Activated T-helper 2 cell treated with anti-CD3 and anti-CD28 coated beads, Interferon-gamma antibody, Interleukin-2, Interleukin-4, amounts not matched to agents 10 μg/mL and 5 μg/mL and 100 μg/mL, durations not matched to agents 14 hours and 24 hours and 36 hours (primary cell): ENCODE measurements around the gene NRXN3. TPM values are rescaled to one million over a fixed set of nuclear protein-coding genes. Genes with fewer than 3 reads are reported as not detected.

Experiments used
- DNase-seq: peaks from one replicate; pipeline ENCODE4 v3.0.0; 2021; ENCODE audit warnings: low spot score
- H3K27ac Mint-ChIP-seq: one replicate; pipeline ENCODE4 v1.8.0; 2021; ENCODE audit warnings: mixed read lengths
- H3K27me3 Mint-ChIP-seq: one replicate; pipeline ENCODE4 v1.8.0; 2021; ENCODE audit warnings: low read depth, mixed read lengths
- H3K36me3 Mint-ChIP-seq: one replicate; pipeline ENCODE4 v1.8.0; 2021; ENCODE audit warnings: low read depth, mixed read lengths
- H3K4me1 Mint-ChIP-seq: one replicate; pipeline ENCODE4 v1.8.0; 2021; ENCODE audit warnings: low read depth, mixed read lengths
- H3K4me3 Mint-ChIP-seq: one replicate; pipeline ENCODE4 v1.8.0; 2021; ENCODE audit warnings: low read depth, mild to moderate bottlenecking, moderate library complexity, mixed read lengths
- H3K9me3 Mint-ChIP-seq: one replicate; pipeline ENCODE4 v1.8.0; 2021; ENCODE audit warnings: mixed read lengths
- intact Hi-C: fragments of 100-400 bp; cut with micrococcal nuclease; formaldehyde crosslinking; loops from one replicate; pipeline ENCODE4 v1.15.1; 2023
- total RNA-seq: library from RNA; stranded (reverse); gene quantifications from 2 replicates; pipeline ENCODE4 v1.2.3, GENCODE V29; 2022

The NRXN3 gene
- total RNA-seq, 1 donor from 2014 or later = not detected

DNA sequence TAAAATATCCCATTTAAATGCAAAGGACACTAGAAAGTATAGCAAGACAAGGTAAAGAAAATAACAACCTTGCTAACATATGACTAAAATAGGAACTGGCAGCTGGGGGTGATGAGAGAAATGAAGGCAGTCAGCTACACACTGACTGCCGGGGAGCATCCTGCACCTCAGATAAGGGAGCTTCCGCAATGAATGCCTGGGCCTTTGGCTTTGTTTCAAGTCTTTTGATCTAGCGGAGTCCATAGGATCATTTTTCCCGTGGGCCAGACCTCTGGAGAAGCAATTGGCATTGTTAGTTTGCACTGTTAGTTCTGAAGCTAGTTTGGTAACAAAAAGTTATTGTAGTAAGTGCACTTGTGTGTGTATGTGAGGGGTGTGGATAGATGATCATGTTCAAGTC, 1401.2 kb downstream of the NRXN3 start:
- Mint-ChIP-seq H3K27me3 (no peaks in the 10 kb centered on the region), H3K27ac (no peak overlapping the region), H3K36me3 (no peaks in the 10 kb centered on the region), H3K9me3 (no peaks in the 10 kb centered on the region), H3K4me1 (no peaks in the 10 kb centered on the region), H3K4me3 (no peak overlapping the region)
- DNase-seq = no peak
- intact Hi-C loops = no loop called here

DNA sequence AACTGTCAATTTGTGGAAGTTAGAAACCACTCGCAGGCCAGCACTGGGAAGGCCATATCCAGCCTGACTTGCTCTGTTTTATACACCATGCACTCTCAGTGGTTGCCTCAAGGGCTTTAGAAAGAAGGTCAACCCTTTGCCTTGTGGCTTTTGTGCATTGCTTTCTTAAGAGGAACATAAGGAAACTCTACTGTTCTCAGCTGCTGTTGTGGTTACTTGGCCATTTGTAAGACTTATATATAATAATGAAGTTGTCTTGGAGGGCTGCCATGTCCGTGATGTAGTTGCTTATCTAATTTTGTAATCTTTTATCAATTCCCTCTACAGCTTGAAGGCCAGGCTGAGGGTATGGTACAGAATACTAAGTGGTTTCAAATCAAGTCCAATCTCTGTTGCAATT, 1403.3 kb downstream of the NRXN3 start:
- Mint-ChIP-seq H3K27me3 (no peaks in the 10 kb centered on the region), H3K9me3 (no peaks in the 10 kb centered on the region), H3K4me1 (no peaks in the 10 kb centered on the region), H3K36me3 (no peaks in the 10 kb centered on the region), H3K4me3 (no peak overlapping the region), H3K27ac (no peak overlapping the region)
- intact Hi-C loops = no loop called here
- no peak for DNase-seq

DNA sequence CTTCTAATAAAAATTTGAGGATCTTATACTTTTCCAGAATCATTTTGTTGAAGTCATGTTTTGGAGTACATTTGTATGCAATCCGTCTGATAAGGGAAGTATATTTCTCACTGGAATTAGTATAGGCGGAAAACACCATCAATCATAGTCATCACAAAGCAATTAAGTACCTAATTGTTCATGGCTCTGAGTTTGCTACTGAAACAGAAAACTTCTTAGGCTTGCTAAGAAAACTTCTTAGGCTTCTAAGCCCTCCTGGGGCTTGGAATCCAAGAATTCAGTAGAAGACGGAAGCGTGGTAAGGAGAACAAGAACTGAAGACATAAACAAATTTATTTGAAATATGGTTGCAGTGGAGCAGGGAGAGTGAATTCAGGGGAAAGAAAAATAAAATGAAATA, 1404.9 kb downstream of the NRXN3 start:
- Mint-ChIP-seq H3K27me3 (no peaks in the 10 kb centered on the region), H3K9me3 (no peaks in the 10 kb centered on the region), H3K4me1 (no peaks in the 10 kb centered on the region), H3K4me3 (no peak overlapping the region), H3K27ac (no peak overlapping the region), H3K36me3 (no peaks in the 10 kb centered on the region)
- intact Hi-C loops = no loop called here
- DNase-seq = no peak

DNA sequence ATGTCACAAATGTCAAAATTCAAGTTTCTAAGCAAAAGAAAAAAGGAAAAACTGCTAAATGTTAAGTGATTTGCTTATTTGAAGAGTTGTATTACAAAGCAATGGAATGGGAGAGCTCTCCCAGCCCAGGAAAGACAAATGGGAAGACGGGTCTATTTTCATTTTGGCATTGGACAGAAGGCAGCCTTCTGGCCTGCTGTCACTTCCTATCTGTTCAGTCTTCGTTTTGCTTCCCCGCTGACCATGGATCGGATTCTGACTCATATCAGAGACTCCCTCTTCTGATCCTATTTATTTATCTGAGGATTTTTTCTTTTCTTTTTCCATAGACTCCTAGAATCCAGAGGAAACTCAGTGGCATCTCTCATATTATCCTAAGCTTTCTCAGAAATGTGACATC, 1406.3 kb downstream of the NRXN3 start:
- intact Hi-C loops = no loop called here
- no peaks in the 10 kb centered on the region for H3K27me3 Mint-ChIP-seq
- H3K36me3 Mint-ChIP-seq = no peaks in the 10 kb centered on the region

DNA sequence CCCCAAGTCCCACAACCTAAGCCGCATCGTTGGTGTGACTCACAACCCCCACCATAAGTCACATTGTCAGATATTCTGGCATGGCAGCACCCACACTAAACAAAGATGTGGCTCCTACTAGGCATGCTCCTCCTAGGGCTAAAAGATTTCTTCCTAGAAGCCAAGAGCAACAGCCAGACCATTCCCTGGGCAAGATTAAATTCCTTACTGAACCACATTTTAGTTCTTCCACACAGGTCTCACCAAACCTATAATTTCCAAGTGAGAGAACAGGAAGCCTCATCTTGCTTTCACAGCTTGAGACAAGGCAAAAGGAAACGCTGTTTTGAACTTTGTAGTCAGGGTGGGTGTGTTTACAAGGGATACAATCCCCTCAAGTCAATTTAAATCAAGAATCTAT, 1408.3 kb downstream of the NRXN3 start:
- no peaks in the 10 kb centered on the region for H3K36me3 Mint-ChIP-seq
- no peak overlapping the region for H3K27ac Mint-ChIP-seq
- intact Hi-C loops = no loop called here
- H3K4me1 Mint-ChIP-seq = no peaks in the 10 kb centered on the region
- H3K27me3 Mint-ChIP-seq = no peaks in the 10 kb centered on the region
- no peak overlapping the region for H3K4me3 Mint-ChIP-seq
- DNase-seq = no peak
- H3K9me3 Mint-ChIP-seq = no peaks in the 10 kb centered on the region

More for the DNA sequence above, 1406.3 kb downstream of the NRXN3 start:
- no peak overlapping the region for H3K4me3 Mint-ChIP-seq
- no peaks in the 10 kb centered on the region for H3K4me1 Mint-ChIP-seq
- no peaks in the 10 kb centered on the region for H3K9me3 Mint-ChIP-seq
- H3K27ac Mint-ChIP-seq = no peak overlapping the region
- DNase-seq = no peak

DNA sequence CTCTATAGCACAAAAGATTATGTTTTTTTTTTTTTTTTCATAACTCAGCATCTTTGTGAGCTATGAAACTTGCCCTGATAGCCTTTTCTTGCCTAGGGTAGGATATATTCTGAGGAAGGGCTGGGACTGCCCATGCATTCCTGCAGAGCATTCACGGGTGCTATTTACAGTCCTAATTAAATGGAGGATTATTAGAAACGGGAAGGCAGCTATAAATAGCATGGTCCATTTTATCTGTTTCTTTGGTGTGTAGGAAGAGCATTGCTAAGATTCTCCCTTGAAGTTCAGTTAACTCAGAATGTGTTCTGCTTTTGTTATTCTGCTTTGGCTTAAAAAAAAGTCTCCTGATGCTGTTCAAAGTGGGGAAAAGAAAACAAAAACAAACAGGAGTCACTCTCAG, 1410.2 kb downstream of the NRXN3 start:
- H3K4me1 Mint-ChIP-seq = no peaks in the 10 kb centered on the region
- no peak overlapping the region for H3K4me3 Mint-ChIP-seq
- no peaks in the 10 kb centered on the region for H3K27me3 Mint-ChIP-seq
- H3K36me3 Mint-ChIP-seq = no peaks in the 10 kb centered on the region
- DNase-seq = no peak
- H3K27ac Mint-ChIP-seq = no peak overlapping the region
- no peaks in the 10 kb centered on the region for H3K9me3 Mint-ChIP-seq
- intact Hi-C loops = no loop called here

DNA sequence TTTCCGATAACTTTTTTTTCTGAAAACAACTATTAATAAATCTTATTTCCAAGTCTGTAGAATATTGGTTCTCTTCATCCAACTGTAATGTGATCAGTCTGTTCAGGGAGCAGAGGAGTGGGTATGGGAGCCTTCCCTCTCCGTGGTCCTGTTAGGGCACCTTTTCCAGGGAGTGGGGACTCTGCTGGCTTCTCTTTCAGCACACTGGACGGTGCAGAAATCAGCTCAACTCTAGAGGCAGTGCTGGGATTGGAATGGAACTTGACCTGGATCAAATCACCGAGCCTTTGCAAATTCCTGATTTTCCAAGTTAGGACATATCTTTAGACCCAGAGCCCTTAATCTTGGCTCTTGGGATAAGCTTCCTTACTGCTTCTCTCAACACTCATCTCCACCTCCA, 1410.7 kb downstream of the NRXN3 start:
- no peaks in the 10 kb centered on the region for H3K9me3 Mint-ChIP-seq
- no peak for DNase-seq
- H3K36me3 Mint-ChIP-seq = no peaks in the 10 kb centered on the region
- no peak overlapping the region for H3K4me3 Mint-ChIP-seq
- no peaks in the 10 kb centered on the region for H3K4me1 Mint-ChIP-seq
- intact Hi-C loops = no loop called here
- H3K27ac Mint-ChIP-seq = no peak overlapping the region
- no peaks in the 10 kb centered on the region for H3K27me3 Mint-ChIP-seq

DNA sequence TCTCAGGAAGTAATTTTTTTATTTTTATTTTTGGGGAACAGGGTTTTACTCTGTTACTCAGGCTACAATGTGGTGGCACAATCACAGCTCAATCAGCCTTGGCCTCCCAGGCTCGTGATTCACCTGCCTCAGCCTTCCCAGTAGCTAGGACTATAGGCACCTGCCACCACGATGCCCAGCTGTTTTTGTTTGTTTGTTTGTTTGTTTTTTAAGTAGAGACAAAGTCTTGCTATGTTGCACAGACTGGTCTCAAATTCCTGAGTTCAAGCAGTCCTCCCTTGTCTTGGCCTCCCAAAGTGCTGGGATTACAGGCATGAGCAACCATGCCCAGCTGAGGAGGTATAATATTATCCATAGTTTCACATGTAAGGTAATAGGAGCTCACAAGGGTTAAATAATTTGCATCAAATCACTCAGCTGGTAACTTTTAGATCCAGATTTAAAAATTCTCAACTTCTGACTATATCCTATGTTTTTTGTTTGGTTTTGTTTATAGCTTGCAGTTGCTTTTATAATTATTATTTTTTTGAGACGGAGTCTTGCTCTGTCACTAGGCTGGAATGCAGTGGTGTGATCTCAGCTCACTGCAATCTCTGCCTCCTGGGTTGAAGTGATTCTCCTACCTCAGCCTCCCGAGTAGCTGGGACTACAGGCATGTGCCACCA, 1411.9 kb downstream of the NRXN3 start:
- no peak for DNase-seq
- no peaks in the 10 kb centered on the region for H3K36me3 Mint-ChIP-seq

DNA sequence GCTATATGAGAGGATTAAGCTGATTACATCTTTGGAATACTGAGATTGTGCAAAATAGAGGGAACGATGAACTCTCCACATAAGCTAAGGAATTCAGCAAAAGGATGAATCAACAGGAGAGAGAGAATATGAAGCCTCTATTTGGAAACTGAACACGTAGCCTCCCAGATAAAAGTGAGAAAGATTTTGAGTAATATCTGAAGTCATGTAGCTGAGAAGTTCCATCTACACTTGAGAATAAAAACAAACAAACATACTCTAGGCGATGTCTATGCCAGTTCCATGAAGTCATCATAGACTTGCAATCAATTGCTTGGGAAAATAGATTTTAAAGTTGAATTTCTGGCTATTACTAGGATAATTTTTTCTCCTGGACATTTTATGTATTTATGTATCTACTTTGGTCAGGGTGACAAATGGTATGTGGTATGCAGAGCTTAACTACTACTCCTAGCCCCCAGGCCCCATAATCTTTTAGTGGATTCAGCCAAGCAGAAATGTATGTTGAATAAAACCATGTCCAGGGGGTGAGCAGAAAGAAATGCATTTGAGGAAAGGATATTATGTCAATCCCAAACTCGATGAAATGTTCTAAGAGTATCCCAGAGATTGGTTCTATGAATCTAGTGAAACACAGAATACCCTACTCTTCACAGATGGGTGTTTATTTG, 1413.7 kb downstream of the NRXN3 start:
- H3K27ac Mint-ChIP-seq = no peak overlapping the region
- no peaks in the 10 kb centered on the region for H3K4me1 Mint-ChIP-seq
- DNase-seq = no peak
- no peaks in the 10 kb centered on the region for H3K27me3 Mint-ChIP-seq
- H3K9me3 Mint-ChIP-seq = no peaks in the 10 kb centered on the region
- H3K36me3 Mint-ChIP-seq = no peaks in the 10 kb centered on the region
- H3K4me3 Mint-ChIP-seq = no peak overlapping the region
- intact Hi-C loops = no loop called here

More for the DNA sequence above, 1411.9 kb downstream of the NRXN3 start:
- no peaks in the 10 kb centered on the region for H3K4me1 Mint-ChIP-seq
- no peaks in the 10 kb centered on the region for H3K9me3 Mint-ChIP-seq
- no peak overlapping the region for H3K4me3 Mint-ChIP-seq
- no peak overlapping the region for H3K27ac Mint-ChIP-seq
- intact Hi-C loops = no loop called here
- H3K27me3 Mint-ChIP-seq = no peaks in the 10 kb centered on the region

DNA sequence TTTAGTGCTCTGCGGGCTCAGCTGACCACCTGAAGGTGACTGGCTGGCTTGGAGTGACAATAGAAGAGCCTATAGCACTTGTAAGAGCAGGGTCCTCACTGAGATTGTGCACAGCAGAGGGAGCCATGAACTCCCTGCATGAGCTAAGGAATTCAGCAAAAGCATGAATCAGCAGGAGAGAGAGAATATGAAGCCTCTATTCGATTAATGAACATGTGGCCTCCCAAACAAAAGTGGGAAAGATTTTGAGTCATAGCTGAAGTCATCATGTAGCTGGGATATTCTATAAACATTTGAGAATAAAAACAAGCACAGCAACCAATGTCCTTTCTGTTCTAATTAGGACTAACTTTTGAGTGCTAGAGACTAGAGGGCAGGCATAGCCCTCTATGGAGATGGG, 1414.5 kb downstream of the NRXN3 start:
- no peak overlapping the region for H3K4me3 Mint-ChIP-seq

DNA sequence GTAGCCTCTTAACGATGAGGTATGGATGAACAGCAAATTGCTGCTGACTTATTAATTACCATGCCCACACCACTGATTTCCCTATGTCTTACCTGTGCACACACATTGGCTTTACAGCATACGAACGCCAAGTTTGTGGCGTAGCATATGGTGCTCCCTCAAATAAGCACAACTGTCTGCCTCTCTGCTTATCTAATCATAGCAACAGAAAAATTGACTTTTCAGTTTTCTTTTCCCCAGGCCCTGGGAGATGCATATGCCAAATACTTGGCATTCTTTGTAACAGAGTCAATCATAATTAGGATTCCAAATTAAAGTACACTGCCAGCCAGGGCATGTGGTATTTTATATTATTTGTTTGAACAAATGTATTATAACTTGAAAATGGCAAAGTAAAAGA, 1415.7 kb downstream of the NRXN3 start:
- no peaks in the 10 kb centered on the region for H3K36me3 Mint-ChIP-seq
- intact Hi-C loops = no loop called here
- no peak overlapping the region for H3K4me3 Mint-ChIP-seq
- H3K27ac Mint-ChIP-seq = no peak overlapping the region
- no peaks in the 10 kb centered on the region for H3K27me3 Mint-ChIP-seq
- no peaks in the 10 kb centered on the region for H3K4me1 Mint-ChIP-seq
- H3K9me3 Mint-ChIP-seq = no peaks in the 10 kb centered on the region
- DNase-seq = no peak

More for the DNA sequence above, 1414.5 kb downstream of the NRXN3 start:
- DNase-seq = no peak
- Mint-ChIP-seq H3K4me1 (no peaks in the 10 kb centered on the region), H3K27ac (no peak overlapping the region), H3K27me3 (no peaks in the 10 kb centered on the region), H3K9me3 (no peaks in the 10 kb centered on the region), H3K36me3 (no peaks in the 10 kb centered on the region)
- intact Hi-C loops = no loop called here

DNA sequence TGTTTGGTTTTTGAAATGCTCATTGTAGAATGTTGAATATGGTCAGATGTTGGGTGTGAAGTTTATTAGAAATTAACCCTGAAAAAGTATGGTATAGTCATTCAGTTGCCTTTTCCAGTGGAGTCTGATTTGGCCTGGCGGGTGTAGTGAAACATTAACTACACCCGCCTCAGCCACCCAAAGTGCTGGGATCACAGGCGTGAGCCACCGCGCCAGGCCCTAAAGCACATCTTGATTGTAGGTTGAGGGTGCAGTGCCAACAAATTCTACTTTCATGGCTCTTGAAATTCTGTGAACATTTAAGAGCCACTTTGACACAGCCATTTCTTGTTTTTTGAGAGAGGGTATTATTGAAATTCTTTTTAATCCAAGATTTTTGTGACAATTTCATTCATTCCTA, 1416.2 kb downstream of the NRXN3 start:
- no peaks in the 10 kb centered on the region for H3K36me3 Mint-ChIP-seq
- H3K9me3 Mint-ChIP-seq = no peaks in the 10 kb centered on the region

DNA sequence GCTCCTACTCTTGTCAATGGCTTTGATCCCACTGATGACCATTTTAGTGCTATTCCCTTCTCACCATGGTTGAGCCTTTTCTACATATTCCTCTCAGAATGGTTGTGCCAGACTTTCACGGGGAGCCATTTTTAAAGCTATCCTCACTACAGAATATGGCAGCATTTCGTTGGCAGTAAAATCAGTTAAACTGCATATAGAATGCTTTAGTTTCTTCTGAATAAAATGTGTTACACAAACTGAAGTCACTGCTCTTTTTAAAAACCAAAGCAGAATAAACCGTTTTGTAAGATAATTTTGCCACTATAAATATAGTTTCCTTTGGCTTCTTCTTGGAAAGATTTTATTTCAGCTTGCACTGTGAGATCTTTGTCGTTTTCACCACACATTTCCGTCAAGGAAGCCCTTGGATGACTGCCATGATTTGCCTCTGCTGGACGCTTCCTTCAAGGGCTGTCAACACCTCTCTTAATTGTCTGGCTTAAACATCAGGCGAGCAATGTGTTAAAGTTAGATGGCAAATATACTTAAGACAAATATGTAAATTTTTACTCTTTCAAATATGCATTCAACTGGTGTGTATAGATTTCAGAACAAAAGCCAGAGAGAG, 1416.9 kb downstream of the NRXN3 start:
- no peaks in the 10 kb centered on the region for H3K9me3 Mint-ChIP-seq
- intact Hi-C loops = no loop called here
- H3K27ac Mint-ChIP-seq = no peak overlapping the region
- no peak overlapping the region for H3K4me3 Mint-ChIP-seq
- H3K4me1 Mint-ChIP-seq = no peaks in the 10 kb centered on the region
- DNase-seq = no peak
- no peaks in the 10 kb centered on the region for H3K27me3 Mint-ChIP-seq
- no peaks in the 10 kb centered on the region for H3K36me3 Mint-ChIP-seq

More for the DNA sequence above, 1416.2 kb downstream of the NRXN3 start:
- no peak for DNase-seq
- intact Hi-C loops = no loop called here
- Mint-ChIP-seq H3K4me3 (no peak overlapping the region), H3K4me1 (no peaks in the 10 kb centered on the region), H3K27me3 (no peaks in the 10 kb centered on the region), H3K27ac (no peak overlapping the region)
